Upper lobe of left lung (tissue), 6 donors: ENCODE measurements around the gene ABLIM3. TPM values are rescaled to one million over a fixed set of nuclear protein-coding genes. Genes with fewer than 3 reads are reported as not detected.
A peak's percentile ranks its signal among the peaks of the same experiment; 100 is the strongest.

ENCODE experiments used
- ATAC-seq, 2 donors: fragments of 200-7000 bp; cut with Tn5 transposase; one replicate each; pipeline ENCODE4 v1.9.1; 2022; ENCODE audit warnings: mild to moderate bottlenecking in 2 of 2, moderate library complexity in 2 of 2; ENCODE audit not compliant: low FRiP score in 2 of 2
- DNase-seq, 2 donors: peaks; one replicate each; pipeline ENCODE4 v3.0.0-alpha.2; 2019 to 2020
- H3K27ac ChIP-seq, 4 donors: fragments of 200-600 bp; sonication (generic); one replicate each; pipeline ENCODE4 v1.5.1; 2016 to 2019
- H3K27me3 ChIP-seq, 4 donors: fragments of 200-600 bp; sonication (generic); one replicate each; pipeline ENCODE4 v1.5.1; 2017 to 2019
- H3K36me3 ChIP-seq, 4 donors: fragments of 200-600 bp; sonication (generic); one replicate each; pipeline ENCODE4 v1.5.1; 2016 to 2019
- H3K4me1 ChIP-seq, 4 donors: fragments of 200-600 bp; sonication (generic); one replicate each; pipeline ENCODE4 v1.5.1; 2018 to 2019
- H3K4me3 ChIP-seq, 4 donors: fragments of 200-600 bp; sonication (generic); one replicate each; pipeline ENCODE4 v1.5.1; 2017 to 2019; ENCODE audit warnings: mild to moderate bottlenecking in 2 of 4, moderate library complexity in 1 of 4
- H3K9me3 ChIP-seq, 4 donors: fragments of 200-600 bp; sonication (generic); one replicate each; pipeline ENCODE4 v1.5.1; 2018 to 2019
- EP300 ChIP-seq, 4 donors: sonication (generic); formaldehyde crosslinking; IDR thresholded peaks; one replicate each; pipeline ENCODE4 v1.5.1; 2017; ENCODE audit warnings: antibody characterized with exemption in 4 of 4, control low read depth in 2 of 4
- POLR2A ChIP-seq, 4 donors: fragments of 450-650 bp; IDR thresholded peaks; one replicate each; pipeline ENCODE4 v1.5.1; 2016 to 2017; ENCODE audit warnings: antibody characterized with exemption in 4 of 4, mild to moderate bottlenecking in 2 of 4
- POLR2AphosphoS5 ChIP-seq, 2 donors: sonication (generic); formaldehyde crosslinking; IDR thresholded peaks; one replicate each; pipeline ENCODE4 v1.5.1; 2017; ENCODE audit warnings: antibody characterized with exemption in 2 of 2
- WGBS, 2 donors: methylation state at CpG; one replicate each; pipeline ENCODE4 v1.1.5; 2017 to 2018; 5-methylcytosine and 5-hydroxymethylcytosine counted together
- total RNA-seq, 6 donors: library from RNA; depleted of rRNA in 4 of 6; stranded (reverse); fragments of >200 nt in 4 of 6; gene quantifications; one replicate each; pipeline versions ENCODE4 v1.1.0 to v1.2.1, GENCODE V29; 2016 to 2021
- TF ChIP-seq, protein P1 (sequence below), 6 experiments: fragments of 450-650 bp in 4 of 6; fragments of 200-600 bp in 2 of 6; sonication (generic) in 2 of 6; IDR thresholded peaks; one replicate each; pipeline ENCODE4 v1.5.1; 2016 to 2019; ENCODE audit warnings: antibody characterized with exemption in 6 of 6
- donor health status: DM: no; HTN: no; CAD: no; lungs with moderate emphysema.
- donor health status: DM: no; HTN: yes; CAD: no; lungs with severe emphysema.

The ABLIM3 gene
- total RNA-seq, 6 donors from 2014 or later = 7.2 to 38.0 (median 21.0) TPM

DNA sequence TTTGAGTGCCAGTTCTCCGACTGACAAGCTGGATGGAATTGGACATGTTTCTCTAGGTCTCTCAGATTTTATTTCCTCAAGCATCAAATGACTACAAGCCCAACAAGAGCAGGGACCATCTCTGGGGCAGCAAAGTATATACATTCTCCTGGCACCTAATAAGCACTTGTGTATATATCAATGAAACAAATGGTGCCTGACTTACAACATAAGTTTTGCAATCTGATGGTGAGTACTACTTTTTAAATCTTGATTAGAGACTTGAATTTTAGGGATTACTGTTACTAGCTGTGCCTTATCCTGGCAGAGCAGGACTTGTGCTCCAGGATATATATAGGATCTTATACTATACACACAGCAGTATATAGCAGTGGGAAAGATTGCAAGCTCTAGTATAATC is 8.8 kb upstream of the ABLIM3 start:
- no peak overlapping the region for H3K4me3 ChIP-seq
- ATAC-seq = no peak
- H3K4me1 ChIP-seq = peaks cover 4 to 18% (median 12%) of the 10 kb centered on the region in 4 donors
- H3K9me3 ChIP-seq = no peaks in the 10 kb centered on the region
- no peaks in the 10 kb centered on the region for H3K27me3 ChIP-seq
- no peaks in the 10 kb centered on the region for H3K36me3 ChIP-seq
- WGBS, 2 donors = 85 to 93% methylated on average over 1 of the region's 1 CpG
- no peak for TF ChIP-seq POLR2AphosphoS5 (IDR thresholded peaks at IDR 0.05)
- TF ChIP-seq, protein P1, sequence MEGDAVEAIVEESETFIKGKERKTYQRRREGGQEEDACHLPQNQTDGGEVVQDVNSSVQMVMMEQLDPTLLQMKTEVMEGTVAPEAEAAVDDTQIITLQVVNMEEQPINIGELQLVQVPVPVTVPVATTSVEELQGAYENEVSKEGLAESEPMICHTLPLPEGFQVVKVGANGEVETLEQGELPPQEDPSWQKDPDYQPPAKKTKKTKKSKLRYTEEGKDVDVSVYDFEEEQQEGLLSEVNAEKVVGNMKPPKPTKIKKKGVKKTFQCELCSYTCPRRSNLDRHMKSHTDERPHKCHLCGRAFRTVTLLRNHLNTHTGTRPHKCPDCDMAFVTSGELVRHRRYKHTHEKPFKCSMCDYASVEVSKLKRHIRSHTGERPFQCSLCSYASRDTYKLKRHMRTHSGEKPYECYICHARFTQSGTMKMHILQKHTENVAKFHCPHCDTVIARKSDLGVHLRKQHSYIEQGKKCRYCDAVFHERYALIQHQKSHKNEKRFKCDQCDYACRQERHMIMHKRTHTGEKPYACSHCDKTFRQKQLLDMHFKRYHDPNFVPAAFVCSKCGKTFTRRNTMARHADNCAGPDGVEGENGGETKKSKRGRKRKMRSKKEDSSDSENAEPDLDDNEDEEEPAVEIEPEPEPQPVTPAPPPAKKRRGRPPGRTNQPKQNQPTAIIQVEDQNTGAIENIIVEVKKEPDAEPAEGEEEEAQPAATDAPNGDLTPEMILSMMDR (IDR thresholded peaks at IDR 0.05) = no peak
- TF ChIP-seq EP300 (IDR thresholded peaks at IDR 0.05) = no peak
- TF ChIP-seq POLR2A (IDR thresholded peaks at IDR 0.05) = no peak
- no peak overlapping the region for H3K27ac ChIP-seq
- no peak for DNase-seq

DNA sequence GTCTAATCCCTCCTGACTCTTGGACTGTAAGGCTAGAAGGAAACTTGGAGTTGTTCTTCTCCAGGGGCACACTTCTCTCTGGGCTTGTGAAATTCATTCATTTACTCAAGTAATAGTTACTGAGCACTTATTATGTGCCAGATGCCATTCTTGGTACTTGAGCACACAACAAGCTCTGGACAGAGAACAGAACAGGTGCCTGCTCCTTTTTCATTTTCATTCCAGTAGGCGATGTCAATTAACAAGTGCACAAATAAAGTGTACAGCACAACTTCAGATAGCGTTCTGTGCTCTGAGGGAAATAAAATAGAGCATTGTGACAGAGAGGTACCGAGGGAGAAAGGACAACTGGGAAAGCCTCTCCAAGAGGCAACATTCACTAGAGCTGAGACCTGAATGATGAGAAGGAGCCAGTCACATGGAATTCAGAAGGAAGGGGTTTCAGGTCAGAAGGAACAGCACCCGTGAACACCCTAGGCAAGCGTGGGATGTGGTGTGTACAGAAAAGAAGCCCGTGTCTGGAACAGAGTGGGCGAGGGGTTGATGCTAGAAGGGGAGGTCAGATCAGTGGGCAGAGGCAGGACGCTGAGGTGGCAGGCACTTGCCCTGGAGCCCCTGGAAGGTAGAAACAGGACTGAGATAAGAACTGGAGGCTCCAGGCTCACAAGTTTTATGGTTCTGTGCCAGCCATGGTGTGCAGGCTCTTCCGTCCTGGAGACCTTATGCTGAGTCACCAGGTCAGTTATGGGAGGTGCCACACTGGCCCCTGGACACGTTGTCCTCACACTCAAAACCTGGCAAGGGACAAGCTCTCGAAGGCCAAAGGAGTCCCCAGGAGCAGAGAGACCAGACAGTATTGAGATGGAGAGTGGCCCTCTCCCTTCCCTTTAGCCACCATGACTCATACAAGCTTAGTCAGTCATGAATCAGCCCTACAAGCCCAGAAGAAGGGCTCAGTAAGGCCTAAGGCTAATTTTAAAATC is 7.2 kb upstream of the ABLIM3 start:
- DNase-seq (peak in 1 of 2 donors; percentile 81), ATAC-seq (peak; percentile 77 to 93)
- no peak overlapping the region for H3K4me3 ChIP-seq
- no peaks in the 10 kb centered on the region for H3K36me3 ChIP-seq
- TF ChIP-seq POLR2A (IDR thresholded peaks at IDR 0.05) = no peak
- peak; percentile 60 to 73 for TF ChIP-seq POLR2AphosphoS5 (IDR thresholded peaks at IDR 0.05)
- TF ChIP-seq, protein P1 (IDR thresholded peaks at IDR 0.05) = no peak
- peak in 1 of 4 donors; percentile 45 for TF ChIP-seq EP300 (IDR thresholded peaks at IDR 0.05)
- 61 to 77% methylated on average over 11 of the region's 11 CpGs for WGBS, 2 donors
- H3K4me1 ChIP-seq = peaks cover 4 to 18% (median 12%) of the 10 kb centered on the region in 4 donors
- no peaks in the 10 kb centered on the region for H3K27me3 ChIP-seq
- H3K9me3 ChIP-seq = no peaks in the 10 kb centered on the region
- H3K27ac ChIP-seq = peak overlapping the region in 3 of 4 donors; percentile 20 to 36 (median 28)

DNA sequence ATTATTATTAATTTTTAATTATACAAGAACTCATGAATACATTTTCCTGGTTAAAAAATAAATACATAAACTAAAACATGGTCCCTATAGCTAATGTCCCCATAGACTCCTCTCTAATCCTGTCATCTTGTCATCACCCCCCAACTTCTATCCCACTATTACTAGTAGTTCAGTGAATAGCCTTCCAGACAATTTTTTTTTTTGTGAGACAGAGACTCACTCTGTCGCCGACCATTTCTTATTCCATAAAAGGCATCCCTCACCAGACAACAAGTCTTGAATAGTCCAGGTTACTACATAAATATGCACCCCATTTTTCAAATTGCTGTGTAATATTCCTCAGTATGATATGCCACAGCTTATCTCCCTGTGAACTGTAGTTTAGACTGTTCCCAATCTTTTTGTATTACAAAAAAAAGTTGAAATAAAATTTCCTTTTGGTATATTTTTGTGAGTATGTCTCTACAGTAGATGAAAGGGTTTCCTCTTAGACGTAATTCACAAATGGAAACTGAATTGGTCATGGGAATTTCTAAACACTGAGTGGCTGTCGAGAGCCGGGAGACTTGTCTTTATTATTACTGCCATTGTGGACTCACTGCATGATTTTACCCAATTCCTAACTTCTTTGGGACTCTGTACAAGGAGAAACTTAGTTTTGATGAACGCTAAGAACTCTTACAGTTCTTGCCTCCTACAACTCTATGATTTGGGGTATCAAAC is 6.4 kb upstream of the ABLIM3 start:
- Histone ChIP-seq H3K4me3 (no peak overlapping the region), H3K27me3 (no peaks in the 10 kb centered on the region), H3K27ac (no peak overlapping the region), H3K36me3 (no peaks in the 10 kb centered on the region), H3K4me1 (peaks cover 4 to 18% (median 12%) of the 10 kb centered on the region in 4 donors), H3K9me3 (no peaks in the 10 kb centered on the region)
- TF ChIP-seq, protein P1 (IDR thresholded peaks at IDR 0.05) = no peak
- TF ChIP-seq EP300 (IDR thresholded peaks at IDR 0.05) = no peak
- TF ChIP-seq POLR2A (IDR thresholded peaks at IDR 0.05) = no peak
- no peak for TF ChIP-seq POLR2AphosphoS5 (IDR thresholded peaks at IDR 0.05)
- ATAC-seq (peak in 1 of 2 donors; percentile 38), DNase-seq (no peak)
- 78 to 80% methylated on average over 6 of the region's 6 CpGs for WGBS, 2 donors

DNA sequence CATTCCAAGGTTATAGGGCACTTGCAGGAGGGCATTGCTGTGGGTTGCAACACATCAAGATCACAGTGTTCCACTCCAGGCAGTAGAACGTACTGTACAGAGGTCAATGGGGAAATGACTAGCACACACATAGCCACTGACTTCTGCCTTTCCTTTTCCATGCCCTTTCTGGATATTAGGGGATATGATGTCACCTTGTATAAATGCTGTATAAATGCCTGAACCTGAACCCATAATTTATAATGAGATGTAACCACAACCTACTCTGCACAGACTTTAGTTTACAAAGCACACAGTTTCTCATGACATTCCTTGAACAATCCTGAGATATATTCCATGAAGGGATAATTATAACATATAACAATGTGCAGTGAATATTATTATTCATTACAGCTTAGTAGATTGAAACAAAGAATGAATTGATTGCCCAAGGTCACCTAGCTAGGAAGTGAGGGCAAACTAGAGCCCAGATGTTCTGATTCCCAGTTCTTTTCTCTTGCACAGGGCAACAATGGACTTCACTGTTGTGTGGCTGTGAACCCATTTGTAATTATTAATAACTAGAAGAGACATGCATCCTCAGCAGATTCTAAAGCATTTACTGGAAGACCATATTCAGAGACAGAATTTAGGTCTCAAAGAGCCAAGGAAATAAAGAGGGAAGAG is 5.6 kb upstream of the ABLIM3 start:
- H3K27ac ChIP-seq = no peak overlapping the region
- no peaks in the 10 kb centered on the region for H3K27me3 ChIP-seq
- DNase-seq (peak in 1 of 2 donors; percentile 59), ATAC-seq (peak; percentile 60 to 61)
- WGBS, 2 donors = 35% methylated on average over 1 of the region's 1 CpG; no CpG with 5 or more reads in 1 of the 2 donors
- no peaks in the 10 kb centered on the region for H3K9me3 ChIP-seq
- H3K36me3 ChIP-seq = no peaks in the 10 kb centered on the region
- TF ChIP-seq POLR2AphosphoS5 (IDR thresholded peaks at IDR 0.05) (peak; percentile 57 to 61), EP300 (IDR thresholded peaks at IDR 0.05) (peak in 2 of 4 donors; percentile 89 to 95)
- TF ChIP-seq, protein P1 (IDR thresholded peaks at IDR 0.05) = no peak
- no peak overlapping the region for H3K4me3 ChIP-seq
- H3K4me1 ChIP-seq = peaks cover under 1 to 15% (median 12%) of the 10 kb centered on the region in 4 donors
